ENCODE results near the gene DNAJC11. TPM values are rescaled to one million over a fixed set of nuclear protein-coding genes. Genes with fewer than 3 reads are reported as not detected.
A peak's percentile ranks its signal among the peaks of the same experiment; 100 is the strongest.

The DNAJC11 gene
- total RNA-seq, 1 experiment from 2014 or later, result 93.6 TPM

DNA sequence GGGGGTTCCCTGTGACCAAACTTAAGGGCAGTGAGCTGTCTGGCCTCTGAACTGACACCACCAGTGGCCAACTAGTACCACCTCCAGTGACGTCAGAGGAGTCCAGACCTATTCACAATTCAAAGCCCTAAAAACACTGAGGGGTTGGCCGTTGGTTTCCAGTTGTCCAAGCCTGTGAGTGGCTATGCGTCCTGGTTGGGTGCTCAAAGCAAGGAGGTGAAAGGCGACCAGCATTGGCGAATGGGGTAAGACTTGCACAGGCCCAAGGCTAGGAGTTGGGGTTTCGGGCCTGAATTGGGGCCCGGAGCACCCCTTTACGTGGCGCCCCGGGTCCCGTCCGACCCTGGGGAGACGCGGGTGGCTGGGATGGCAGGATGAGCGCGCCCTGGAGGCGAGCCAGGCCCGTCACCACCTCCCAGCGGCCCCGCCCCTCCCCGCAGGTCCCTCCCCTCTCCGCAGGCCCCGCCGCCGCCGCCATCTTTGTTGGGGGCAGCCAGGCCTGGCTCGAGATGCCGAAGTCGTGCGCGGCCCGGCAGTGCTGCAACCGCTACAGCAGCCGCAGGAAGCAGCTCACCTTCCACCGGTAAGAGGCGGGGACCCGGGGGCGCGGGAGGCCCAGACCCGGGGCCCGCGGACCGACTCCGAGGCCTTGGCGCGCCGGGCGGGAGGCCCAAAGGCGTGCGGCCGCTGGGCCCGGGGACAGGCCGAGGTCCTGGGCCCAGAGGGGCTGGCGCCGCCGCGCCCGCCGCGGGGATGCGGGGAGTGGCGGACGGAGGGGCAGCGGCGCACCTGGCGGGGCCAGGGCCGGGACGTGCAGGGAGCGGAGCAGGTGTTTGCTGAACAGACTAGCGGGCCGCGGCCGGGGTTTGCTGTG is 76.7 kb downstream of the DNAJC11 start, which contains the start of gene THAP3:
TSS of gene THAP3 (plus strand) at position 159 of the 874 bp plus-strand sequence. CDS start at position 510, 351 bp downstream.
- peak; percentile 93 for ATAC-seq
- peak; percentile 78 for DNase-seq (ENCODE audit: low read depth, low spot score)
- no TSS peak for BruUV-seq (replicated peaks)
- Histone ChIP-seq H3K27me3 (ENCODE audit: control insufficient read depth, insufficient read depth, low read length) (no peaks in the 10 kb centered on the region), H3K9me3 (ENCODE audit: control insufficient read depth, insufficient read depth, low read depth, low read length) (no peaks in the 10 kb centered on the region), H3K36me3 (ENCODE audit: control insufficient read depth, insufficient read depth, low read length) (peaks cover 2% of the 10 kb centered on the region; the same call in 1 of the 2 replicates), H3K27ac (ENCODE audit: low read length) (peak within 1 kb of the TSS; percentile 79), H3K4me3 (ENCODE audit: low read depth in 2 of 2, low read length in 2 of 2) (peak within 1 kb of the TSS; percentile 72 to 79), H3K4me1 (ENCODE audit: control insufficient read depth, insufficient read depth, low read length) (peaks cover 32% of the 10 kb centered on the region)
- CTCF ChIA-PET, result no interaction called here
- POLR2A ChIA-PET, result interaction anchor here (0.7 kb wide), 1 partner anchor 477 kb away, joined by 4 read pairs; no protein-coding TSS in a partner anchor
- in situ Hi-C loops (cut with HindIII; ENCODE audit: low pct_unique_long_range_greater_than_20kb, low sequenced_read_pairs) (no loop called here), intact Hi-C loops (cut with micrococcal nuclease; ENCODE audit: unreplicated experiment) (no loop called here)
- TF ChIP-seq CTCF (IDR thresholded peaks at IDR 0.05), result no peak
- TF ChIP-seq TCF7L2 (IDR thresholded peaks at IDR 0.05; ENCODE audit: low read depth, low read length), result peak; percentile 35; the same call in 1 of the 2 replicates
- TF ChIP-seq POLR2AphosphoS5 (IDR thresholded peaks at IDR 0.05; ENCODE audit: low read depth, low read length), result peak; percentile 85
- TF ChIP-seq, protein P1, sequence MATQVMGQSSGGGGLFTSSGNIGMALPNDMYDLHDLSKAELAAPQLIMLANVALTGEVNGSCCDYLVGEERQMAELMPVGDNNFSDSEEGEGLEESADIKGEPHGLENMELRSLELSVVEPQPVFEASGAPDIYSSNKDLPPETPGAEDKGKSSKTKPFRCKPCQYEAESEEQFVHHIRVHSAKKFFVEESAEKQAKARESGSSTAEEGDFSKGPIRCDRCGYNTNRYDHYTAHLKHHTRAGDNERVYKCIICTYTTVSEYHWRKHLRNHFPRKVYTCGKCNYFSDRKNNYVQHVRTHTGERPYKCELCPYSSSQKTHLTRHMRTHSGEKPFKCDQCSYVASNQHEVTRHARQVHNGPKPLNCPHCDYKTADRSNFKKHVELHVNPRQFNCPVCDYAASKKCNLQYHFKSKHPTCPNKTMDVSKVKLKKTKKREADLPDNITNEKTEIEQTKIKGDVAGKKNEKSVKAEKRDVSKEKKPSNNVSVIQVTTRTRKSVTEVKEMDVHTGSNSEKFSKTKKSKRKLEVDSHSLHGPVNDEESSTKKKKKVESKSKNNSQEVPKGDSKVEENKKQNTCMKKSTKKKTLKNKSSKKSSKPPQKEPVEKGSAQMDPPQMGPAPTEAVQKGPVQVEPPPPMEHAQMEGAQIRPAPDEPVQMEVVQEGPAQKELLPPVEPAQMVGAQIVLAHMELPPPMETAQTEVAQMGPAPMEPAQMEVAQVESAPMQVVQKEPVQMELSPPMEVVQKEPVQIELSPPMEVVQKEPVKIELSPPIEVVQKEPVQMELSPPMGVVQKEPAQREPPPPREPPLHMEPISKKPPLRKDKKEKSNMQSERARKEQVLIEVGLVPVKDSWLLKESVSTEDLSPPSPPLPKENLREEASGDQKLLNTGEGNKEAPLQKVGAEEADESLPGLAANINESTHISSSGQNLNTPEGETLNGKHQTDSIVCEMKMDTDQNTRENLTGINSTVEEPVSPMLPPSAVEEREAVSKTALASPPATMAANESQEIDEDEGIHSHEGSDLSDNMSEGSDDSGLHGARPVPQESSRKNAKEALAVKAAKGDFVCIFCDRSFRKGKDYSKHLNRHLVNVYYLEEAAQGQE (IDR thresholded peaks at IDR 0.05; ENCODE audit: insufficient read depth in 1 of 2, low read depth in 2 of 2, low read length in 1 of 2), result no peak
- no peak for TF ChIP-seq SIN3A (IDR thresholded peaks at IDR 0.05; ENCODE audit: borderline replicate concordance, insufficient read depth, low read depth, low read length)

DNA sequence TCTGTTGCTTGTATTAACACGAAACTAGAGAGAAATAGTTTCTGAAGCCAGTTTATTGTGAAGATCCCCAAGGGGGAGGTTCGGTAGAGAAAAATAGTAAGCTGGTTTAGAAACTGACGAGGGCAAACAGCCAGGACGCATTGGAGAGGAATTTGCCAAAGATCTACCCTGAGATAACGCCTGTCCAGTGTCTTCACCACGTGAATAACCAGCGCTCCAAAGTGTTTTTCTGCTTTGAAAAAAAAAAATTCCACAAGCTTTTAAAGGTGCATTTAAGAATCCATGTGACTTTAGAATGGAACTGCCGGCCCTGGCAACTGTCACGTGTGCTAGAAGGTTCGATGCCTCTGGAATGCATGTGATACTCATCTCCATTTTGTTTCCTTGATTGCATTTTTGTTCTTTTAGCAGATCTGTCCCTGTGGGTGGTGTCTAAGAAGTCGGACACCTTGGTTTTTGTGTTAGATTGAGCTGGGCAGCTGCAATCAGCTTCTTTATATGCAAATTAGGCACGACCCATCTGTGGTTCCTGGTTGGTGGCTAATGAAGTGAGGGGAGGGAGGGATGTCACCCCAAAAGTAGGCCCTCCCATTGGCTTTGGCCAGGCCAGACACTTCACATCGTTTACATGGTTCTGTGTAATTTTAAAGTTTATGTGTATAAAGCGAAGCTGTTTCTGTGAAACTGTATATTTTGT is 78.2 kb downstream of the DNAJC11 start:
- in situ Hi-C loops (cut with HindIII; ENCODE audit: low pct_unique_long_range_greater_than_20kb, low sequenced_read_pairs), result no loop called here
- ATAC-seq (no peak), DNase-seq (ENCODE audit: low read depth, low spot score) (no peak)
- H3K4me3 ChIP-seq (ENCODE audit: low read depth in 2 of 2, low read length in 2 of 2), result no peak overlapping the region; a peak in 1 of 4 replicates
- ChIA-PET POLR2A (no interaction called here), CTCF (interaction anchor here (1.2 kb wide), 1 partner anchor 9 kb away, joined by 3 read pairs; no protein-coding TSS in a partner anchor)
- peaks cover 6% of the 10 kb centered on the region; the same call in 1 of the 2 replicates for H3K36me3 ChIP-seq (ENCODE audit: control insufficient read depth, insufficient read depth, low read length)
- H3K4me1 ChIP-seq (ENCODE audit: control insufficient read depth, insufficient read depth, low read length), result peaks cover 32% of the 10 kb centered on the region
- intact Hi-C loops (cut with micrococcal nuclease; ENCODE audit: unreplicated experiment), result no loop called here
- peak overlapping the region; percentile 79 for H3K27ac ChIP-seq (ENCODE audit: low read length)
- TF ChIP-seq POLR2AphosphoS5 (IDR thresholded peaks at IDR 0.05; ENCODE audit: low read depth, low read length), result no peak
- no peaks in the 10 kb centered on the region for H3K27me3 ChIP-seq (ENCODE audit: control insufficient read depth, insufficient read depth, low read length)
- no peaks in the 10 kb centered on the region for H3K9me3 ChIP-seq (ENCODE audit: control insufficient read depth, insufficient read depth, low read depth, low read length)
- BruUV-seq (replicated peaks), result no TSS peak

All from Panc1 (cell line).